Subcutaneous adipose tissue (tissue), 4 donors: ENCODE measurements around the gene ZBTB22. TPM values are rescaled to one million over a fixed set of nuclear protein-coding genes. Genes with fewer than 3 reads are reported as not detected.

Experiments
- total RNA-seq, 4 donors: library from RNA; depleted of rRNA; stranded (reverse); fragments of >200 nt; gene quantifications; one replicate each; pipeline ENCODE4 v1.1.0, GENCODE V29; 2016
- TF ChIP-seq, protein P1 (sequence below): fragments of 450-650 bp; IDR thresholded peaks from one replicate; pipeline ENCODE4 v1.5.1; 2016; ENCODE audit warnings: low read depth, mild to moderate bottlenecking, control low read depth, antibody characterized with exemption, moderate library complexity

Gene ZBTB22
- total RNA-seq, 4 donors from 2014 or later, result 5.9 to 16.8 (median 9.0) TPM

DNA sequence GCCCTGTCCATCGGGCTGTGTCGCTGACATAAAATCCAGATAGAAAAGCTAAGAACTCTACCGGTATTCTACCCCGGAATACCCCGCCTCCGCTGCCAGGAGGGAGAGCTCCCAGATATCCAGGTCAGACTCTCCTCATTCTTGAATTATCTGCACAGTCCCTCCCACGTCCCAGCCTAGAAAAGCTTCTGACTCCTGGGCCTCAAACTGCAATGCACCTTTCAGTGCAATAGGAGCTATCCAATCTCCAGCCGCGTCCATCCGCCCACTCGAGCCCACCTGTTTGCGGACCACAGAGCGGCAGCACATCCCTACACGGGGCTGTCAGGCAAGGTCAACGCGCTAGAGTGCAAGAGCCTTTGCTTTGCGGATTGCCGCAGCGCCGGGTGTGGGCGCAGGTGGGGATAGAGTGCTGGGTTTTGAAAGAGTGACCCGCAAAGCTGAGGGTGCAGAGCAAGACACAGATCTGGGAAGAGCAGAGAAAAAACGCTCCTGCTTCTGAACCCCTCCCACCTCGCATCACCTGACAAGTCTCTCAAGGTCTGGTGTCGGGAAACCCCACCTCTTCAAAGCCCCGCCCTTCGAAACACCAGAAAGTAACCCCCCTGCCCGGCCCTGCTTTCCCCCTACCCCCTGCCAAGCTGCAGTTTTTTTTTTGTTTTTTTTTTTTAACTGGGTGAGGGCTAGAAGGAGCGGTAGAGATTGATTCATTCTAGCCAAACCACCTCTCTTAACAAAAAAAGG lies 5.0 kb downstream of the ZBTB22 start:
- TF ChIP-seq, protein P1, sequence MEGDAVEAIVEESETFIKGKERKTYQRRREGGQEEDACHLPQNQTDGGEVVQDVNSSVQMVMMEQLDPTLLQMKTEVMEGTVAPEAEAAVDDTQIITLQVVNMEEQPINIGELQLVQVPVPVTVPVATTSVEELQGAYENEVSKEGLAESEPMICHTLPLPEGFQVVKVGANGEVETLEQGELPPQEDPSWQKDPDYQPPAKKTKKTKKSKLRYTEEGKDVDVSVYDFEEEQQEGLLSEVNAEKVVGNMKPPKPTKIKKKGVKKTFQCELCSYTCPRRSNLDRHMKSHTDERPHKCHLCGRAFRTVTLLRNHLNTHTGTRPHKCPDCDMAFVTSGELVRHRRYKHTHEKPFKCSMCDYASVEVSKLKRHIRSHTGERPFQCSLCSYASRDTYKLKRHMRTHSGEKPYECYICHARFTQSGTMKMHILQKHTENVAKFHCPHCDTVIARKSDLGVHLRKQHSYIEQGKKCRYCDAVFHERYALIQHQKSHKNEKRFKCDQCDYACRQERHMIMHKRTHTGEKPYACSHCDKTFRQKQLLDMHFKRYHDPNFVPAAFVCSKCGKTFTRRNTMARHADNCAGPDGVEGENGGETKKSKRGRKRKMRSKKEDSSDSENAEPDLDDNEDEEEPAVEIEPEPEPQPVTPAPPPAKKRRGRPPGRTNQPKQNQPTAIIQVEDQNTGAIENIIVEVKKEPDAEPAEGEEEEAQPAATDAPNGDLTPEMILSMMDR, result no peak

DNA sequence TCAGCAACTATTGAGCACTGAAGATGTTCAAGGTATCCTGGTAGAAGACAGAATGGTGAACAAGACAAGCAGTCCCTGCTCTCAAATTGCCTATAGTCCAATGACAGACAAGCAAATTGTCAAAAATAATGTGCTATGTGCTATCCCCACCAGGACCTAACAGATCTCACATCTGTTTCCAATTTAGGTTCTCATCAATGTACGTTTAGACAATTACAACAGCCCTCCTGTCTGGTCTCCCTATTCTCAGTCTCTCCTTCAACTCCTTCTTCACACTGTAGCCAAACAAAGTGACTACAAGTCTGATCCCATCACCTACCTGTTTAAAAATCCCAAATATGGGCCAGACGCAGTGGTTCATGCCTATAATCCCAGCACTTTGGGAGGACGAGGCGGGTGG lies 11.2 kb downstream of the ZBTB22 start:
- TF ChIP-seq, protein P1, result no peak

- TF ChIP-seq, protein P1, result no peak
Measured at GRCh38 chr6:33305052-33305451, 12.5 kb downstream of the ZBTB22 start.

- TF ChIP-seq, protein P1, result no peak
Measured at GRCh38 chr6:33304216-33304615, 13.3 kb downstream of the ZBTB22 start.

DNA sequence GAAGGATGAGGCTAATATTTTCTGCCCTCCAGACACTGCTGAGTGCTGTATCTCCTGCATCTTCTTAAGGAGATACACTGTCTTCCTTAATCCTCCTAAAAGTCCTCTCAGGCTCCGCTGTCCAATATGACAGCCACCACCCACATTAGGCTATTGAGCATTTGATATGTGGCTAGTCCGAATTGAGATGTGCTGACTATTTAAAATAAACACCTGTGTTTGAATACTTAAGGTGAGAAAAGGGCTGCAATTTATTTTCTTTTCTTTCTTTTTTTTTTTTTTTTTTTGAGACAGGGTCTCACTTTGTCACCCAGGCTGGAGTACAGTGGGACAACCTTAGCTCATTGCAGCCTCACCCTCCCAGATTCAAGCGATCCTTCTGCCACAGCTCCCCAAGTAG lies 15.7 kb downstream of the ZBTB22 start:
- TF ChIP-seq, protein P1, result no peak

DNA sequence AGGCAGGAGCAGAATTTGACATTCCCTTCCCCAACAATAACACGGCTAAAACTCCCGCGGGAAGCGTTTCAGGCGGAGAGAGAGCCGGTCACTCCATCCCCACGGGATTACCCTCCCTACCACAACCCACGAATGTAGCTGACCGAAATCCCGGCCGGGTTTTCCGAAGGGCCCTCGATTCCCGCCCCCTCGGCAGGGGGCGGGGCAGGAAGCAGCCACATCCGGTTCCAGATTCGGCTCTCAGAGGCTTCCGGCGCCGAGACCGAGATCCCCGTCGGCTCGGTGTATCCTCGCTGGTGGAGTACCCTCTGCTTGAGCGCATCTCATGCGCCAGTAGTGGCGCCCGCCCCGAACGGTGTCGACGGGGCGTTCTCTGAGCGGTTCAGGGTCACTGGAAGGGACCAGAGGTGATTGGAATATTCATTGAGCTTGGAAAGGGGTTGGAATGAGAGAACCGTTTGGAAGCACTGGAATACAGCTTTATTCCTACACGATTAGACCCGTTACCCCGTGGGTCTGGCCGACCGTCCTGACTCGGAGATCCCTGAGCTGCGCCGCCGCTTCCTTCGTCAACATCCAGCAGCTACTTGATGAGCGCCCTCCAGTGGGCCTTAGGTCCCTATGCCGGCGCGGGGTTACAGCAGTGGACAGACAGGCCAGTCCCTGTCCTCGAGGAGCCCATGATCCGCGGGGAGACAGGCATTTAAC lies 18.2 kb downstream of the ZBTB22 start:
- TF ChIP-seq, protein P1, result no peak

GRCh38 chr6:33298773-33299236 lies 18.7 kb downstream of the ZBTB22 start, which contains the start of gene RGL2:
TSS of gene RGL2 (minus strand) at chr6:33298942. CDS start at chr6:33298610, 332 bp downstream.
- TF ChIP-seq, protein P1, result no peak
